PC-9 (cell line): Measurements from ENCODE around the gene CD1B.

Experiments used
- EZH2 ChIP-seq: fragments of 200-600 bp; sonication (generic); IDR thresholded peaks from 2 replicates; pipeline ENCODE4 v1.8.0; 2017; ENCODE audit warnings: antibody characterized with exemption, low read depth
- TF ChIP-seq, protein P1 (sequence below): fragments of 200-600 bp; sonication (generic); conservative IDR thresholded peaks from 2 replicates; pipeline ENCODE4 v1.6.1; 2017; ENCODE audit warnings: mixed run types, antibody characterized with exemption, mild to moderate bottlenecking, moderate library complexity

DNA sequence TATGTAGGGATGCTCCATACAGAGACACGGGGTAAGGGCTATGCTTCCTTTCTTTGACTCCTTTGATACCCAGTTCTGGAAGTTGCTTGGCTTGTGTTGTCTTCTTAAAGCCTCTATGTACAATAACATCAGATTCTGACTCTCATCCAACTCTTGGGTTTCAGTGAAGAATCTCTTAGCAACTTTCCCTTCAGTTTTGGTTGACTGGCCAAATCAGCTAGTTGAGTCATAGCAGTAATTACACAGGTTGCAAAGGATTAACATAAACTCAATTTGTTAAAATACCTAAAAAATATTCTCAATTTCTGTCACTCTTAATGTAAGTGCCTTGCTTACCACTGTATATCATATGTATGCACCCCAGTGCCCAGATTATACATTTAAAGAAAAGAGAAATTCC lies 31.6 kb upstream of the CD1B start:
- TF ChIP-seq, protein P1, sequence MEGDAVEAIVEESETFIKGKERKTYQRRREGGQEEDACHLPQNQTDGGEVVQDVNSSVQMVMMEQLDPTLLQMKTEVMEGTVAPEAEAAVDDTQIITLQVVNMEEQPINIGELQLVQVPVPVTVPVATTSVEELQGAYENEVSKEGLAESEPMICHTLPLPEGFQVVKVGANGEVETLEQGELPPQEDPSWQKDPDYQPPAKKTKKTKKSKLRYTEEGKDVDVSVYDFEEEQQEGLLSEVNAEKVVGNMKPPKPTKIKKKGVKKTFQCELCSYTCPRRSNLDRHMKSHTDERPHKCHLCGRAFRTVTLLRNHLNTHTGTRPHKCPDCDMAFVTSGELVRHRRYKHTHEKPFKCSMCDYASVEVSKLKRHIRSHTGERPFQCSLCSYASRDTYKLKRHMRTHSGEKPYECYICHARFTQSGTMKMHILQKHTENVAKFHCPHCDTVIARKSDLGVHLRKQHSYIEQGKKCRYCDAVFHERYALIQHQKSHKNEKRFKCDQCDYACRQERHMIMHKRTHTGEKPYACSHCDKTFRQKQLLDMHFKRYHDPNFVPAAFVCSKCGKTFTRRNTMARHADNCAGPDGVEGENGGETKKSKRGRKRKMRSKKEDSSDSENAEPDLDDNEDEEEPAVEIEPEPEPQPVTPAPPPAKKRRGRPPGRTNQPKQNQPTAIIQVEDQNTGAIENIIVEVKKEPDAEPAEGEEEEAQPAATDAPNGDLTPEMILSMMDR, result no peak
- TF ChIP-seq EZH2, result no peak
